ENCODE data around the gene TMEM14A. TPM values are rescaled to one million over a fixed set of nuclear protein-coding genes. Genes with fewer than 3 reads are reported as not detected.

TMEM14A gene
- total RNA-seq, 1 experiment from 2014 or later: 7.3 TPM

DNA sequence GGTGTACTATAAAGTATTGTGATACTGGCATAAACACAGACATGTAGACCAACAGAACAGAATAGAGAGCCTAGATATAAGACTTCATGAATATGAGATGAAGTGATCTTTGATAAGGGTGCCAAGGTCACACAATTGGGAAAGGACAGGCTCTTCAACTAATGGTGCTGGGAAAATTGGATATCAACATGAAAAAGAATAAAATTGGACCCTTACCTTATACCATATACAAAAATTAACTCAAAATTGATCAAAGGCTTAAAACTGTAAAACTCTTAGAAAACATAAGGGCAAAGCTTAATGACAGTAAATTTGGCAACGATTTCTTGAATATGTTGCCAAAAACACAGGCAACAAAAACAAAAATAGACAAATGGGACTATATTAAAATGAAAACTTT lies 49.3 kb upstream of the TMEM14A start:
- DNase-seq: no peak
- H2AFZ ChIP-seq (ENCODE audit: low read length): no peak overlapping the region
- no CpG with 5 or more reads among the region's 1 CpG for WGBS (ENCODE audit: extremely low coverage, insufficient read length, low lambda C conversion rate)

More for the DNA sequence above, 49.3 kb upstream of the TMEM14A start:
- Mint-ChIP-seq H3K27ac (no peak overlapping the region), H3K36me3 (ENCODE audit: insufficient read depth in 1 of 3, low read depth in 3 of 3) (no peaks in the 10 kb centered on the region), H3K4me1 (peaks cover 4 to 6% of the 10 kb centered on the region in 2 experiments; a peak in 3 of 4 replicates), H3K27me3 (ENCODE audit: low read depth) (peaks cover 2% of the 10 kb centered on the region; the same call in 1 of the 2 replicates), H3K4me3 (no peak overlapping the region; a peak in 1 of 5 replicates), H3K9me3 (peaks cover 0 to 3% of the 10 kb centered on the region in 2 experiments; a peak in 2 of 5 replicates)
- Histone ChIP-seq H3K18ac (ENCODE audit: insufficient read length, low read depth, low read length) (no peak overlapping the region), H4K20me1 (ENCODE audit: control insufficient read depth, insufficient read depth, insufficient read length) (no peaks in the 10 kb centered on the region), H4K8ac (replicated peaks; ENCODE audit: insufficient read length, low read depth, low read length) (no peak overlapping the region), H2BK15ac (ENCODE audit: low read depth, low read length) (no peak overlapping the region), H4K5ac (ENCODE audit: insufficient read length, low read depth, low read length) (no peak overlapping the region), H3K23ac (ENCODE audit: insufficient read length, low read depth, low read length) (no peak overlapping the region), H3K9me3 (ENCODE audit: control insufficient read depth, low read depth, low read length) (no peaks in the 10 kb centered on the region), H3K56ac (ENCODE audit: insufficient read length, low read depth, low read length) (no peak overlapping the region), H2BK120ac (ENCODE audit: low read depth, low read length, poor library complexity, severe bottlenecking) (no peak overlapping the region), H3K79me1 (ENCODE audit: insufficient read depth, low read depth, low read length, poor library complexity, severe bottlenecking) (no peaks in the 10 kb centered on the region), H3K27ac (ENCODE audit: insufficient read length, low read depth, low read length) (no peak overlapping the region), H3K79me2 (ENCODE audit: insufficient read depth, low read length) (no peaks in the 10 kb centered on the region), H2AK5ac (ENCODE audit: insufficient read length, low read length) (no peak overlapping the region), H2BK20ac (ENCODE audit: low read depth, low read length, poor library complexity, severe bottlenecking) (no peak overlapping the region), H3T11ph (ENCODE audit: low read length) (no peak overlapping the region), H2BK12ac (ENCODE audit: insufficient read length, low read depth, low read length) (no peak overlapping the region), H2BK5ac (ENCODE audit: insufficient read length, low read length) (no peak overlapping the region), H3K9ac (ENCODE audit: extremely low read depth, insufficient read length, low read length) (no peak overlapping the region), H4K91ac (ENCODE audit: insufficient read length, low read depth, low read length) (no peak overlapping the region), H3K27me3 (ENCODE audit: insufficient read depth, low read length) (no peaks in the 10 kb centered on the region), H3K4ac (ENCODE audit: low read depth, low read length) (no peak overlapping the region), H3K14ac (ENCODE audit: insufficient read depth, low read length) (no peak overlapping the region), H3K4me2 (ENCODE audit: insufficient read depth, insufficient read length, low read length) (no peak overlapping the region), H3K4me1 (ENCODE audit: insufficient read depth, low read length) (no peaks in the 10 kb centered on the region), H3K23me2 (ENCODE audit: insufficient read length, low read depth, low read length, poor library complexity, severe bottlenecking) (no peaks in the 10 kb centered on the region)
- TF ChIP-seq, protein P1, sequence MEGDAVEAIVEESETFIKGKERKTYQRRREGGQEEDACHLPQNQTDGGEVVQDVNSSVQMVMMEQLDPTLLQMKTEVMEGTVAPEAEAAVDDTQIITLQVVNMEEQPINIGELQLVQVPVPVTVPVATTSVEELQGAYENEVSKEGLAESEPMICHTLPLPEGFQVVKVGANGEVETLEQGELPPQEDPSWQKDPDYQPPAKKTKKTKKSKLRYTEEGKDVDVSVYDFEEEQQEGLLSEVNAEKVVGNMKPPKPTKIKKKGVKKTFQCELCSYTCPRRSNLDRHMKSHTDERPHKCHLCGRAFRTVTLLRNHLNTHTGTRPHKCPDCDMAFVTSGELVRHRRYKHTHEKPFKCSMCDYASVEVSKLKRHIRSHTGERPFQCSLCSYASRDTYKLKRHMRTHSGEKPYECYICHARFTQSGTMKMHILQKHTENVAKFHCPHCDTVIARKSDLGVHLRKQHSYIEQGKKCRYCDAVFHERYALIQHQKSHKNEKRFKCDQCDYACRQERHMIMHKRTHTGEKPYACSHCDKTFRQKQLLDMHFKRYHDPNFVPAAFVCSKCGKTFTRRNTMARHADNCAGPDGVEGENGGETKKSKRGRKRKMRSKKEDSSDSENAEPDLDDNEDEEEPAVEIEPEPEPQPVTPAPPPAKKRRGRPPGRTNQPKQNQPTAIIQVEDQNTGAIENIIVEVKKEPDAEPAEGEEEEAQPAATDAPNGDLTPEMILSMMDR (conservative IDR thresholded peaks at IDR 0.05): no peak
